ENCODE data around the gene LZTS2. TPM values are rescaled to one million over a fixed set of nuclear protein-coding genes. Genes with fewer than 3 reads are reported as not detected.
A peak's percentile ranks its signal among the peaks of the same experiment; 100 is the strongest.

Gene LZTS2
- total RNA-seq, 2 donors from 2014 or later, result 16.0 to 23.4 TPM

- Mint-ChIP-seq H3K4me1 (peaks cover 29% of the 10 kb centered on the region), H3K27ac (peak overlapping the region; percentile 95), H3K27me3 (no peaks in the 10 kb centered on the region), H3K36me3 (ENCODE audit: low read depth) (peaks cover 10% of the 10 kb centered on the region), H3K4me3 (peak overlapping the region; percentile 99)
- DNase-seq (peak; percentile 66 to 78 (median 68)), ATAC-seq (peak; percentile 63)
- H3K9me3 ChIP-seq (ENCODE audit: control insufficient read depth, low read length, poor library complexity, severe bottlenecking), result no peaks in the 10 kb centered on the region
Observed at GRCh38 chr10:100997360-100998182, 2.0 kb upstream of the LZTS2 start.

DNA sequence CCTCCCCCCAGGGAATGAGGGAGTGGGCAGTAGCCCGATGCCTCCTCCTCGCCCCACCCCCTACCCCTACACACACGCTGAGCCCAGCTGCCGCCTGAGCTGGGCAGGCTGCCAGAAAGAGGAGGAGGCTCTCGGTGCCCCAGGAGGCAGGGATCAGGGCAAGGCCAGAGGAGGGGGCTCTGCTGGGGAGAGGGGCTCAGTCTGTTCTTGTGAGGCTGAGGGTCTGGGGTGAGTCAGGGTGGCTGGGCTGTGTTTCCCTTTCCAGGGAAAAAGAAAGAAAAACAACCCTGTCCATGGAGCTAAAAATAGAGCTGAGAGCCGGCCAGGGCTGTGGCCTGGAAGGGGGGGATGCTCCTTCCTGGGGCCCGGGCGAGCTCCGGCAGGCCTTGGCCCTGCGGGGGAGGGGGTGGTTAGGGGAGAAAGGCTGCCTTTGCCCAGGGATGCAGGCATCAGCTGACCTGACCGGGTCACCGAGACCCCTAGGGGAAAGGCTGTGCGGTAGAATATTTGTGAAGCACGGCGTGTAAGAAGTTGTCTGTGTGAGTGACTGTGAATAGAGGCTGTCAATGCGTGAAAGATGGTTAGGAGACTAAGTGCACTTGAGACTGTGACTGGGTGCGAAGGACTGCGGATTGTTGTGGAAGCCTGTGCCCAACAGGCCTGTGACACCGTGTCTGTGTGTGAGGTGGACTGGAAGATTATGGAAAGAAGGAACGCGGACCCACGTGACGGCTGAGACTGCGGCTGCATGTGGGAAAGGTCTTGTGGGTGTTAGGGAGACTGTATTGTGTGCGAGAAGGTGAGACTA, 1.2 kb upstream of the LZTS2 start:
- DNase-seq (peak; percentile 48 to 56 (median 53)), ATAC-seq (peak; percentile 45)
- H3K27ac Mint-ChIP-seq, result peak overlapping the region; percentile 95
- H3K4me3 Mint-ChIP-seq, result peak overlapping the region; percentile 99
- H3K27me3 Mint-ChIP-seq, result no peaks in the 10 kb centered on the region
- H3K4me1 Mint-ChIP-seq, result peaks cover 29% of the 10 kb centered on the region
- peaks cover 10% of the 10 kb centered on the region for H3K36me3 Mint-ChIP-seq (ENCODE audit: low read depth)
- no peaks in the 10 kb centered on the region for H3K9me3 ChIP-seq (ENCODE audit: control insufficient read depth, low read length, poor library complexity, severe bottlenecking)

GRCh38 chr10:100998991-100999741, 442 bp upstream of the LZTS2 start:
- no peaks in the 10 kb centered on the region for H3K27me3 Mint-ChIP-seq
- peak; percentile 73 for ATAC-seq
- peak overlapping the region; percentile 99 for H3K4me3 Mint-ChIP-seq
- H3K9me3 ChIP-seq (ENCODE audit: control insufficient read depth, low read length, poor library complexity, severe bottlenecking), result no peaks in the 10 kb centered on the region
- H3K27ac Mint-ChIP-seq, result peak overlapping the region; percentile 95
- peaks cover 26% of the 10 kb centered on the region for H3K4me1 Mint-ChIP-seq
- H3K36me3 Mint-ChIP-seq (ENCODE audit: low read depth), result peaks cover 7% of the 10 kb centered on the region
- peak; percentile 70 to 78 (median 74) for DNase-seq

- Mint-ChIP-seq H3K36me3 (ENCODE audit: low read depth) (peaks cover 7% of the 10 kb centered on the region), H3K27ac (peak overlapping the region; percentile 65), H3K4me3 (peak overlapping the region; percentile 94), H3K4me1 (peaks cover 26% of the 10 kb centered on the region), H3K27me3 (no peaks in the 10 kb centered on the region)
- no peaks in the 10 kb centered on the region for H3K9me3 ChIP-seq (ENCODE audit: control insufficient read depth, low read length, poor library complexity, severe bottlenecking)
- ATAC-seq (no peak), DNase-seq (no peak)
Observed at GRCh38 chr10:101000127-101000914, 713 bp downstream of the LZTS2 start.

DNA sequence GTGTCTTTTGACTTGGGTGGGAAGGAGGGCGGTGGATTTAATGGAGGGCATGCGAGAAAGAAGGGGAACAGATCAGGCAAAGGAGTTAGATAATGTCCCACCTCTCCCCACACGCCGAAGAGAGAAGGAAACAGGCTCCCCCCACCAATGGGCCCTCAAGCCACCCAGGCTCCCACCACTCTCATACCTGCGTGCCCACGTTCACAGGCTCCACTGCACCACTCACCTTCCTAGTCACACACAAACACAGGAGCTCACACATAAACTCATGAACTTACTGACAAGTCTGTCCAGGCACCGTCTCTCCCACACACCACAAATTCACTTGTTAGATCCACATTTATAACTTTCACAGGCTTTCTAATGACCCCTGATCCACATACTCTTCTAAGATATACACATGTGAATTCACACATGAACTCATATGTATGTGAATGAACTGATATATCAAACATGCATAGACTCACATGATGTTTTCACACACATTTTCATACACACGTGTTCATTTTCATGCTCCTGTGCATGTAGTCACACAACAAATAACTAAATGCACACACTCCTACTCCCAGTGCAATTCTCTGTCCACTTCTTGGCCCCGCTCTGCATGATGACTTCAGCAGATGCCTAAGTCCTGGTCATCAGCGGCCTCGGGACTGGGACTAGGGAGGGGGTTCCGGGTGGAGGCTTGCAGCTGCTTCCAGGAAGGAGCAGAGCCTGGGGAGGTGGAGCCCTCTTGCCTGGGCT, 1.5 kb downstream of the LZTS2 start:
- DNase-seq (no peak), ATAC-seq (no peak)
- H3K4me1 Mint-ChIP-seq, result peaks cover 26% of the 10 kb centered on the region
- H3K9me3 ChIP-seq (ENCODE audit: control insufficient read depth, low read length, poor library complexity, severe bottlenecking), result no peaks in the 10 kb centered on the region
- peak overlapping the region; percentile 94 for H3K4me3 Mint-ChIP-seq
- H3K27me3 Mint-ChIP-seq, result no peaks in the 10 kb centered on the region
- H3K27ac Mint-ChIP-seq, result peak overlapping the region; percentile 65
- peaks cover 7% of the 10 kb centered on the region for H3K36me3 Mint-ChIP-seq (ENCODE audit: low read depth)

DNA sequence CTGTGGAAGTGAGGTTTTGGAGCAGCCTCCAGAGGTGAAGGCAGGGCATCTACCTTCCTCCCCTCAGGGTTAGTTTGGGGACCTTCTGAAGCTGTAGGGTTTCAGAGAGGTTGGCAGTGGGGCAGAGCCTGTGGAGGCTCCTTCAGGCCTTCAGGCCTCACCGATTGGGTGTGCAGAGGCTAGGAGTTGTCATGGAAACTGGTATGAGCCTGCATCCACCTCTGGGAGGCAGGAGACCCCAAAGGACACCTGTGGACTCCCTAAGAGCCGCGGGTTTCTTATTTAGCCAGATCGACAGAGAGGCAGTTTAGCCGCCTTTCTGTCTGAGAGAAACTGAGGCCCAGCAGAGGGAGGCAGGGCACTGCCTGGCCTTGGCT, 2.0 kb downstream of the LZTS2 start:
- H3K27me3 Mint-ChIP-seq, result no peaks in the 10 kb centered on the region
- ATAC-seq (no peak), DNase-seq (no peak)
- no peak overlapping the region for H3K4me3 Mint-ChIP-seq
- H3K36me3 Mint-ChIP-seq (ENCODE audit: low read depth), result peaks cover 7% of the 10 kb centered on the region
- peaks cover 23% of the 10 kb centered on the region for H3K4me1 Mint-ChIP-seq
- H3K27ac Mint-ChIP-seq, result peak overlapping the region; percentile 65
- H3K9me3 ChIP-seq (ENCODE audit: control insufficient read depth, low read length, poor library complexity, severe bottlenecking), result no peaks in the 10 kb centered on the region

DNA sequence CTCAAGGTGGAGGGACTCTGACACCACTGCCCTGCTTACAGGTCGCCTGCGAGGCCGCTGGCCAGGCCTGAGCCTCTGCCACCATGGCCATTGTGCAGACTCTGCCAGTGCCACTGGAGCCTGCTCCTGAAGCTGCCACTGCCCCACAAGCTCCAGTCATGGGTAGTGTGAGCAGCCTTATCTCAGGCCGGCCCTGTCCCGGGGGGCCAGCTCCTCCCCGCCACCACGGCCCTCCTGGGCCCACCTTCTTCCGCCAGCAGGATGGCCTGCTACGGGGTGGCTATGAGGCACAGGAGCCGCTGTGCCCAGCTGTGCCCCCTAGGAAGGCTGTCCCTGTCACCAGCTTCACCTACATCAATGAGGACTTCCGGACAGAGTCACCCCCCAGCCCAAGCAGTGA, 2.8 kb downstream of the LZTS2 start:
- Mint-ChIP-seq H3K27ac (no peak overlapping the region), H3K4me1 (peaks cover 20% of the 10 kb centered on the region), H3K27me3 (no peaks in the 10 kb centered on the region), H3K36me3 (ENCODE audit: low read depth) (peaks cover 5% of the 10 kb centered on the region), H3K4me3 (no peak overlapping the region)
- no peak for ATAC-seq
- no peak for DNase-seq
- H3K9me3 ChIP-seq (ENCODE audit: control insufficient read depth, low read length, poor library complexity, severe bottlenecking), result no peaks in the 10 kb centered on the region

DNA sequence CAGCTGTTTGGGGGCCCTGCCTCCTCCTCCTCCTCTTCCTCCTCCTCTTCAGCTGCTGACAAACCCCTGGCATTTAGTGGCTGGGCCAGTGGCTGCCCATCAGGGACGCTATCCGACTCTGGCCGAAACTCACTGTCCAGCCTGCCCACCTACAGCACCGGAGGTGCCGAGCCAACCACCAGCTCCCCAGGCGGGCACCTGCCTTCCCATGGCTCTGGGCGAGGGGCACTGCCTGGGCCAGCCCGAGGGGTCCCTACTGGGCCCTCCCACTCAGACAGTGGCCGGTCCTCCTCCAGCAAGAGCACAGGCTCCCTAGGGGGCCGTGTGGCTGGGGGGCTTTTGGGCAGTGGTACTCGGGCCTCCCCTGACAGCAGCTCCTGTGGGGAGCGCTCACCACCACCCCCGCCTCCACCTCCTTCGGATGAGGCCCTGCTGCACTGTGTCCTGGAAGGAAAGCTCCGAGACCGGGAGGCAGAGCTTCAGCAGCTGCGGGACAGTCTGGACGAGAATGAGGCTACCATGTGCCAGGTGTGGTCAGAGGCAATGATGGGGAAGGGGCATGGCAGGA, 4.1 kb downstream of the LZTS2 start:
- Mint-ChIP-seq H3K27me3 (no peaks in the 10 kb centered on the region), H3K4me1 (peaks cover 14% of the 10 kb centered on the region), H3K27ac (no peak overlapping the region), H3K4me3 (no peak overlapping the region), H3K36me3 (ENCODE audit: low read depth) (peaks cover 4% of the 10 kb centered on the region)
- no peaks in the 10 kb centered on the region for H3K9me3 ChIP-seq (ENCODE audit: control insufficient read depth, low read length, poor library complexity, severe bottlenecking)
- ATAC-seq (no peak), DNase-seq (no peak)

DNA sequence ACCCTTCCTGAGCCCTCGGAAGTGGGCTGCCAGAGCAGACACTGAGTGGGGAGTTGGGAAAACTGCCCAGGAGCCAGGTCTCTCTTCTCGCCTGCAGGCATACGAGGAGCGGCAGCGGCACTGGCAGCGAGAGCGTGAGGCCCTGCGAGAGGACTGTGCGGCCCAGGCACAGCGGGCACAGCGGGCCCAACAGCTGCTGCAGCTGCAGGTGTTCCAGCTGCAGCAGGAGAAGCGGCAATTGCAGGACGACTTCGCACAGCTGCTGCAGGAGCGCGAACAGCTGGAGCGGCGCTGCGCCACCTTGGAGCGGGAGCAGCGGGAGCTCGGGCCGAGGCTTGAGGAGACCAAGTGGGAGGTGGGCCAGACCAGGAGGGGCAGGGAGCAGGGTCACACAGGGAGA, 5.8 kb downstream of the LZTS2 start:
- Mint-ChIP-seq H3K4me1 (peaks cover 10% of the 10 kb centered on the region), H3K27me3 (no peaks in the 10 kb centered on the region), H3K36me3 (ENCODE audit: low read depth) (peaks cover 3% of the 10 kb centered on the region), H3K4me3 (no peak overlapping the region), H3K27ac (no peak overlapping the region)
- H3K9me3 ChIP-seq (ENCODE audit: control insufficient read depth, low read length, poor library complexity, severe bottlenecking), result no peaks in the 10 kb centered on the region
- ATAC-seq (no peak), DNase-seq (no peak)

GRCh38 chr10:101005869-101006567, 6.4 kb downstream of the LZTS2 start:
- Mint-ChIP-seq H3K27me3 (no peaks in the 10 kb centered on the region), H3K36me3 (ENCODE audit: low read depth) (peaks cover 2% of the 10 kb centered on the region), H3K27ac (no peak overlapping the region), H3K4me3 (no peak overlapping the region), H3K4me1 (peaks cover 6% of the 10 kb centered on the region)
- no peak for ATAC-seq
- DNase-seq, result no peak
- no peaks in the 10 kb centered on the region for H3K9me3 ChIP-seq (ENCODE audit: control insufficient read depth, low read length, poor library complexity, severe bottlenecking)

GRCh38 chr10:101006593-101007098, 7.0 kb downstream of the LZTS2 start:
- DNase-seq (no peak), ATAC-seq (no peak)
- no peak overlapping the region for H3K4me3 Mint-ChIP-seq

More at GRCh38 chr10:101006593-101007098, 7.0 kb downstream of the LZTS2 start:
- Mint-ChIP-seq H3K36me3 (ENCODE audit: low read depth) (no peaks in the 10 kb centered on the region), H3K27me3 (no peaks in the 10 kb centered on the region), H3K4me1 (peaks cover 3% of the 10 kb centered on the region), H3K27ac (no peak overlapping the region)
- no peaks in the 10 kb centered on the region for H3K9me3 ChIP-seq (ENCODE audit: control insufficient read depth, low read length, poor library complexity, severe bottlenecking)

All from T-helper 17 cell (primary cell).